Measurements from ENCODE around the gene MCRS1.
"Not testable (repeated sequence)": the region's sequence is repeated elsewhere in the genome, so short reads cannot be mapped to it uniquely, and the experiment has no call there.

Gene MCRS1

GRCh38 chr12:49543914-49544815, 23.8 kb downstream of the MCRS1 start:
- Histone ChIP-seq H3K27ac (no peak overlapping the region), H3K4me3 (no peak overlapping the region)

- Histone ChIP-seq H3K27ac (no peak overlapping the region), H3K4me3 (no peak overlapping the region)
Observed at GRCh38 chr12:49543221-49543913, 24.6 kb downstream of the MCRS1 start.

GRCh38 chr12:49542592-49543160, 25.3 kb downstream of the MCRS1 start:
- Histone ChIP-seq H3K4me3 (no peak overlapping the region), H3K27ac (no peak overlapping the region)

DNA sequence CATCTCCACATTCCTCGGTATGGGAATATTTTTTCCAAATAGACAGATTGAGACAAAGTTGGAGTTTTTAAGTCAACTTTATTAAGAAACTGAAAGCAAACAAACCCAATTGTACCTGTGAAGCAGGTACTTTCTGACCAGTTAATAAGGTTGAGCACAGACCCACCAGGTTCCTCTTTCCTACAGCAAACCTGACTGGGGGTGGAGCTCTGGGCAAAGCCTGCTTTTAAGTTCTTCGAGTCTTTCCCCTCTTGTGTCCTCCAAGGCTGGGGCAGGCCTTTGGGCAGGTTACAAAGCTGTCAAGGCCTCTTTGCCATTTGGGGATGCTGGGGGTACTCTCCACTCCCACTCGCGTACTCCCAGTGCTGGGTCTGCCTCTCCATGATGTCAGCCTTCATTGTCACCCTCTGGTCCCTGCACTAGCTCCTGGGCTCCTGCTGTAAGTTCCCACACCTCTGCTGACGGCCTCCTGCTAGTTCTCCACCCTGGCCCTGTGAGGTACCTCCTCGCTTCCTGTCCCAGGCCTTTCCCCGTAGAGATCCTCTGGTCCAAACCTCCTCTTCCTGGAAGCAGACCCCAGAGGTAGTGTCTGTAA, 25.9 kb downstream of the MCRS1 start:
- H3K4me3 ChIP-seq = no peak overlapping the region
- no peak overlapping the region for H3K27ac ChIP-seq

DNA sequence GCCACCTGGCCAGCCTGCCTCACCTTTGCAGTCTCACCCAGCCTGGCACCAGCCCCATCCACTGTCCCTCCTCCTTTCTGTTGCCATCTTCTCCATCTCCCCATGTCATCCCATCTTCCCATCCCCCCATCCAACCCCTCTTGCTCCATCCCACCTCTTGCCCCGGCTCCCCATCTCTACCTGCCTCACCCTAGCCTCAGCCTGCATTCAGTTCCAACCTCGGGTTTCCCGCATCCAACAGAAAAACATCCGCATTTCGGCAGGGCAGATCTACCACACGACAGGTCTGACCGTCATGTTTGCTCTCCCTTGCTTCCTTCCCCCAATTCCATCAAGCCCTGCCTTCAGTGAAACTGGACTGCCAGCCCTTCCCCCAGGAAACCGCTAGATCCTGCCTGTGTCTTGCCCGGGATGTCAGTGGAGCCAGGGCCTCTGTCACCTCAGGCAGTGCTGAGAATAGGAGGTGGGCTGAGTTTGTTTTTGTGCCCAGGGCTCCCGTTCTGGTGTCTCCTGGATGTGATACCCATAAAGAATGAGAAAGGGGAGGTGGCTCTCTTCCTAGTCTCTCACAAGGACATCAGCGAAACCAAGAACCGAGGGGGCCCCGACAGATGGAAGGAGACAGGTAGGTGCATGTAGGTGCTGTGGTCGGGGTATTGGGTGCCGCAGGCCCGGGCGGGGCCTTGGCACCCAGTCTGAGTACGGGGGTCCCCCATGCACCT, 26.6 kb downstream of the MCRS1 start:
- no peak overlapping the region for H3K4me3 ChIP-seq
- peak overlapping the region in 1 of 21 experiments; percentile 30 for H3K27ac ChIP-seq

DNA sequence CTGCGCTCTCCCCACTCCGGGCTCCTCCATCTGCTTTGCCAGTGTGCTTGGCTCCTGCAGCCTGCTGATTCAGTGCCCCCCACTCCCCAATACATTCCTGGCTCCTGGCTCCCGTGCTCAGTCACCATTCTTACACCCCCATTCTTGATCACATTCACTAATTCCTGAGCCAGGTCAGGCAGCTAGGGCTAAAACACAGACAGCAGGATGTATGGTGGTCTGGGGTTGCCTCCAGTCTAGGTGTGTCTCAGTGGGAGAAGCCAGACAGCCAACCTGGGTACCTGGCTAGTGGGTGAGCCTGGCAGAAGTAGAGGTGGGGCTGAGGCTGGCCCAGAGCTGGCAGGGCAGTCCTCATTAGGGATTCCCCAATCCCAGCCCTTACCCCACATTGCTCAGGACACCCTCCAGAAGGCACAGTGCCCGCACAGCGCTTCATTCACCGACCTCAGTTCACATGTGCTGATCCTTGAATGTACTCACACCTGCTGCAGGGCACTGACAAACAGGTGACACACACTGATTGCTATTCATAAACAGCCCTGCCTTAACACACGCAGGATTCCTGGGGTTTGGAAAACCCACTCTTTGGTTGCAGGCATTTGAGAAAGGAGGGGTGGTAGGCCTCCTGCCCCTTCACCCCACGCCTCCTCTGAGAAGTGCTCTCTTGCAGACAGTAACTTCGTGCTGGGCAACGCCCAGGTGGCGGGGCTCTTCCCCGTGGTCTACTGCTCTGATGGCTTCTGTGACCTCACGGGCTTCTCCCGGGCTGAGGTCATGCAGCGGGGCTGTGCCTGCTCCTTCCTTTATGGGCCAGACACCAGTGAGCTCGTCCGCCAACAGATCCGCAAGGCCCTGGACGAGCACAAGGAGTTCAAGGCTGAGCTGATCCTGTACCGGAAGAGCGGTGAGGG, 27.5 kb downstream of the MCRS1 start:
- H3K27ac ChIP-seq = peak overlapping the region in 1 of 21 experiments; percentile 37
- H3K4me3 ChIP-seq = peak overlapping the region in 1 of 7 experiments; percentile 43

DNA sequence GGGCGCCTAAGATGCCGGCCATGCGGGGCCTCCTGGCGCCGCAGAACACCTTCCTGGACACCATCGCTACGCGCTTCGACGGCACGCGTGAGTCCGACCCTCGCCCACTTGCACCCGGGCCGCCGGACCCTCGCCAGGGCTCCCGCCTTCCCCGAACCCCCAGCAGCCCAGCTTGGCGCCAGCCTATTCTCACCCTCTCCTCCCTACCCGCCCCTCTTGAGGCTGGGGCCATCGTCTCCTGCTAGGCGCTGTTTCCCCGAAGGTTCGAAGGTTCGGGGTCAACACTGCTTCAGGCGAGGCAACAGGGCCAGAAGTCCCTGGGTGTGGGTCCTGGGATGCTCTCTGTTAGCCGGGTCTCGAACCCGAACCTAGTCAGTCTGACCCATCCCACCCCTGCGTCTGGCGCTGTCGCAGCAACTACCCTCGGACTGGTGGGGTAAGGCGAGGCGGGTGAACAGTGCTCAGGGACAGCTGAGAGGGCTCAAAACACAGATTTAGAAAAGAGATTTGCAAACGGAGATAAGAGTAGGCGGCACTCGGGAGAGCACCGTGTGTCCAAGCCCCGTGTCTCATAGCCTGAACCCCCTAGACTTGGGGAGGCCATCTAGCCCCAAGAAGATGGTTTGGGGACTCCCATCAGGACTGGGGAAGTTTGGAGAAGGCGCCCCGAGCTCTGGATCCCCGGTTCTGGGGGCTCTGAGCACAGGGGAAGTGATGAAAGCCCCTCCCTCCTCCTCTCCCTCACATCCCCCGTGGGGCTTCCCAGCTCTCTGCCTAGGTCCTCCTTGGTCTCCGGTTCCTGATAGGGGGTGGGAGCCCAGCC, 28.3 kb downstream of the MCRS1 start:
- Histone ChIP-seq H3K27ac (peak overlapping the region in 1 of 21 experiments; percentile 37), H3K4me3 (peak overlapping the region in 4 of 7 experiments; percentile 35 to 46 (median 44))

- peak within 1 kb of the TSS; percentile 25 to 46 (median 41) for H3K4me3 ChIP-seq
- H3K27ac ChIP-seq = peak within 1 kb of the TSS in 1 of 21 experiments; percentile 37
Observed at GRCh38 chr12:49538510-49539403, 29.2 kb downstream of the MCRS1 start, which contains the start of gene KCNH3. Gene KCNH3 (plus strand): TSS chr12:49539030. CDS start chr12:49539417, 387 bp downstream.

DNA sequence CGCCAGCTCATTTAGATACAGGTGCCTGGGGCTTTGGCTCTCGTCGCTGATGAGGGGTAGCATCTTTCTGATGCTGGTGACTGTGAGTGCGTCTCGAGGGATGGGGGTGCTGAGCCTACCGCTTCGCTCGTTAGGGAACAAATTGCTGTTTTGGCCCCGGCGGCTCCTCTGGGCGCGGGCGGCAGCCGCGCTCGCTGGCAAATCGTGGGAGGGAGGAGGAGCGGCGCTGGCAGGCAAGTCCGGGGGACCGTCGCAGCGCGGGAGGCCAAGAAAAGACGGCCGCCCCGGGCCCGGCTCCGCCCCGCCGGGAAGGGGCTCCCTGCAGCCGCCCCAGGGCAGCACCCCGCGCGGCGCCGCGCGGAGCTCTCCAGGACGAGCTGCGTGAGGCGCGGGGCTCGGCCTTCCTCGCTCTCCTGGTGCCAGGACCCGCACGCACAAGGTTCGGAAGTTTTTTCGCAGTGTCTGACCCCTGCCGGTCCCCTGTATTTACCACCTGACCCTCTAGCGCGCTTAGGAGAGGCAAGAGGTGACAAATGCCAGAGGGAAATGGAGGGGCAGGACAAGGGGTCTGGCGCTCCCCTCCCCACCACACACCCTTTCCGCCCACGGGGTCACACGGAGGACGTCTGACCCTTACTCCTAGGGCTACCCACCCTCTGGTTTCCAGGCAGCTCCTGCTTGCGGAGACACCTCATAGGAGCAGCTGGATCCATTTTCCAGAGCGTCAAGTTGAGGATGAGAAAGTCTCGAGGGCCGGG, 30.0 kb downstream of the MCRS1 start:
- H3K27ac ChIP-seq = no peak overlapping the region
- peak overlapping the region; percentile 25 to 46 (median 41) for H3K4me3 ChIP-seq

DNA sequence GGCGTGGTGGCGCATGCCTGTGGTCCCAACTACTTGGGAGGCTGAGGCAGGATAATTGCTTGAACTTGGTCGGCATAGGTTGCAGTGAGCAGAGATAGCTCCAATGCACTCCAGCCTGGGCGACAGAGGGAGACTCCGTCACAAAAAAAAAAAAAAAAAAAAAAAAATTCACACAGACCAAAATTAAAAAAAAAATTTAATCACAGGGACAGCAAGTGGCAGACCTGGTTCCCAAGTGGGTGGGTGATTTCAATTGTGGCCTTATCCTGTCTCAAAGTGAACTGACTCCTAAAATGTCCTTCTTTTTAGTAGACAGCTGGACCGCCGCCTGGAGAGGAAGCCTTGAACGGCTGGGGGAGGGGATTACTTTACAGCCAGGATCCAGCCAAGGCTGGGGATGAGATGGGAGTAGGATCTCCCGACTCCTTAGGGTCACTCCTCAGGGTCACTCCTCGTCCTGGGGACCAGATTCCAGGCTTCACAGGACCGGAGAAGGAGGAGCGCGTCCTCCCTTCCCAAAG, 30.7 kb downstream of the MCRS1 start:
- H3K4me3 ChIP-seq = peak overlapping the region in 3 of 7 experiments; percentile 25 to 46 (median 45)
- no peak overlapping the region for H3K27ac ChIP-seq

GRCh38 chr12:49536526-49537071, 31.3 kb downstream of the MCRS1 start:
- Histone ChIP-seq H3K4me3 (no peak overlapping the region), H3K27ac (no peak overlapping the region)

DNA sequence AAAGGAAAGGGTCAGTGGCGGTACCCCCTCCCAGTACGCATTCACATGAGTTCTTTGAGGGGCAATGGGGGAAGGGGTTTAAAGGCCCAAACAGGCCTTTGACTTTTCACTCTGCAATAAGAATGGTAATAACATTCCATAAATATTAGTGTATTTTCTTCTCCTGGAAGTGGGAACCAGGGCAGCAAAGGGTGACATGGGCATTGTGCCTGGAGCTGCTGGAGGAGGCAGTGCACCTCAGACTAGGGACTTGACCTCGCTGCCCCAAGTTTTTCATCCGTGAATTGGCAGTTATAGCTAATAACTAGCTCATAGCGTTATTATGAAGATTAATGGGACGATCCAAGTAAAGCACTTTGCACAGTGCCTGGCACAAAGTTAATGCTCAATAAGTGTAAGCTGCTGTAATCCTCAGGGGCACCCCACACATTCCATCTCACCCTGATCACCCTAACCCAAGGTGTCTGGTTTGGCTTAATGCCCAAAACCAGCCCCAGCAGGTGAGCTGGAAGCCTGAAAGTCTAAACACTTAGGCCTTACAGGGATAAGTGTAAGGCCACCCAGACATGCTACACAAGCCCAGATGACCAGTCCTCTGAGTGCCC, 31.9 kb downstream of the MCRS1 start:
- no peak overlapping the region for H3K4me3 ChIP-seq
- H3K27ac ChIP-seq = no peak overlapping the region

DNA sequence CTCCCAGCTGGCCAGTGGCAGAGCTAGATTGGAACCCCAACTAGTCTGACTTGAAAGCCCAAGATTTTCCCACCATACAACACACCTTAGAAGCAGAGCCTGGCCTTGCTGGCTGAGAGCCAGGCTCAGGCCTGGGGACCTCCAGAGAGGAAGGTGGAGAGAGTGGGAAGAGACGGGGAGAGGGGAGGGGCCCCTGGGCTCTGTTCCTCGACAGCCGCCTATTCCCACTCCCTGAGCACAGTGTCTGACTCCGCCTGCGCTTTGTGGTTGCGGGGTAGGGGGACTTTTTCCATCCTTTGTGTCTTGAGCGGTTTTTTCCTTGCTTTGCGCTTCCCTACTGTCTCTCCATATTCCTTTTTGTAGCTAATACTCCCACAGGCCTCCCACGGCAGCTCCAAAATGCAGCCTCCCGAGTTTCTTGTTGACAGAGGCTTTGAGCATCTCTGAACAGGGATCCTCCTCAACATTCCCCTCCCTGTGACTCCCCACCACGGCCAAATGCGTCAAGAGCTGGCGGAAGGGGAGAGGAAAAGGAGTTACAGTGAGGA, 33.1 kb downstream of the MCRS1 start:
- Histone ChIP-seq H3K27ac (no peak overlapping the region), H3K4me3 (no peak overlapping the region)

DNA sequence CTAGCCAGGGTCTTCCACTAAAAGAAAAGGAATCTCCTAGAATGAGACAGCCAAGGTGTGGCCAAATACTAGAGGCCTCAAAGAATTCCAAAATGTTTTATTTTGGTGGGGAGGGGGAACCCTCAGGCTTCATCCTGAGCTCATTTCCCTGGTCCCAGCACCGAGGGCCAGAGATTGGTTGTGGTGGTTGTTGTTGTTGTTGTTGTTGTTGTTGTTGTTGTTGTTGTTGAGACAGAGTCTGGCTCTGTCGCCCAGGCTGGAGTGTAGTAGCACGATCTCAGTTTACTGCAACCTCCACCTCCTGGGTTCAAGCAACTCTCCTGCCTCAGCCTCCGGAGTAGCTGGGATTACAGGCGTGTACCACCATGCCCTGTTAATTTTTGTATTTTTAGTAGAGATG, 33.8 kb downstream of the MCRS1 start:
- not testable (repeated sequence) for H3K27ac ChIP-seq

GRCh38 chr12:49533331-49533730, 34.6 kb downstream of the MCRS1 start:
- Histone ChIP-seq H3K27ac (no peak overlapping the region), H3K4me3 (no peak overlapping the region)

More for the DNA sequence above, 33.8 kb downstream of the MCRS1 start:
- H3K4me3 ChIP-seq = not testable (repeated sequence)

Data from skin epidermis (tissue), 12 donors.